OCI-LY7 (cell line): ENCODE results near the gene TAS1R2. TPM values are rescaled to one million over a fixed set of nuclear protein-coding genes. Genes with fewer than 3 reads are reported as not detected.

Experiments
- BruUV-seq: library from RNA; stranded (reverse); fragments of 400-500 nt; replicated peaks from 2 replicates; lab custom pipeline; 2021; lab: Mats Ljungman, UMichigan
- CTCF ChIA-PET: fragments of 300-600 bp; sonication (Branson Sonifier 250); formaldehyde crosslinking; loops from one replicate; lab custom pipeline; 2022; ENCODE audit warnings: antibody characterized with exemption; ENCODE audit not compliant: unreplicated experiment; lab: Charles Lee
- POLR2A ChIA-PET: fragments of 300-600 bp; sonication (Branson Sonifier 250); formaldehyde crosslinking; loops from one replicate; lab custom pipeline; 2022; ENCODE audit warnings: antibody characterized with exemption; lab: Charles Lee
- DNase-seq: peaks from one replicate; pipeline ENCODE4 v3.0.0-alpha.2; 2015; ENCODE audit warnings: low spot score
- H2AFZ ChIP-seq: fragments of 200-600 bp; sonication (generic), shearing (Covaris generic); 2 replicates; pipeline ENCODE4 v1.6.1; 2014; ENCODE audit warnings: mild to moderate bottlenecking, antibody characterized with exemption, low read length, moderate library complexity
- H3K27ac ChIP-seq: fragments of 200-600 bp; sonication (generic); 2 replicates; pipeline ENCODE4 v1.5.1; 2014; ENCODE audit warnings: mixed run types, low read depth, mild to moderate bottlenecking, moderate library complexity, low read length, inconsistent platforms; ENCODE audit not compliant: poor library complexity, severe bottlenecking
- H3K36me3 ChIP-seq: fragments of 200-600 bp; sonication (generic); 2 replicates; pipeline ENCODE4 v1.6.1; 2014; ENCODE audit warnings: mild to moderate bottlenecking, antibody characterized with exemption, low read length, moderate library complexity, mixed read lengths; ENCODE audit not compliant: insufficient read depth
- H3K4me1 ChIP-seq: fragments of 200-600 bp; sonication (generic); 2 replicates; pipeline ENCODE4 v1.5.1; 2014; ENCODE audit warnings: mild to moderate bottlenecking, low read length; ENCODE audit not compliant: insufficient read depth, poor library complexity, severe bottlenecking
- H3K4me2 ChIP-seq: fragments of 200-600 bp; sonication (generic); 2 replicates; pipeline ENCODE4 v1.6.1; 2014; ENCODE audit warnings: mild to moderate bottlenecking, low read length
- H3K4me3 ChIP-seq: fragments of 200-600 bp; sonication (generic); 2 replicates; pipeline ENCODE4 v1.5.1; 2014; ENCODE audit warnings: mild to moderate bottlenecking, low read depth, low read length; ENCODE audit not compliant: poor library complexity, severe bottlenecking
- H3K79me2 ChIP-seq: fragments of 200-600 bp; sonication (generic); 2 replicates; pipeline ENCODE4 v1.6.1; 2016; ENCODE audit warnings: low read depth, mild to moderate bottlenecking, low read length, moderate library complexity, mixed read lengths; ENCODE audit not compliant: insufficient read depth
- H3K9me2 ChIP-seq: fragments of 200-600 bp; sonication (generic); 2 replicates; pipeline ENCODE4 v1.6.1; 2016; ENCODE audit warnings: mild to moderate bottlenecking, low read length, mixed read lengths; ENCODE audit not compliant: insufficient read depth
- H3K9me3 ChIP-seq: fragments of 200-600 bp; sonication (generic); 2 replicates; pipeline ENCODE4 v1.6.1; 2014; ENCODE audit warnings: mild to moderate bottlenecking, mixed run types, low read length, mixed read lengths
- H4K20me1 ChIP-seq: fragments of 200-600 bp; sonication (generic); 2 replicates; pipeline ENCODE4 v1.6.1; 2014; ENCODE audit warnings: mild to moderate bottlenecking, antibody characterized with exemption, low read length, moderate library complexity, mixed read lengths; ENCODE audit not compliant: insufficient read depth
- EZH2phosphoT487 ChIP-seq: fragments of 200-600 bp; sonication (generic); IDR thresholded peaks from 2 replicates; pipeline ENCODE4 v1.6.1; 2018; ENCODE audit warnings: low read depth, borderline replicate concordance, mild to moderate bottlenecking, mixed run types, antibody characterized with exemption, low read length, moderate library complexity, mixed read lengths
- intact Hi-C: fragments of 100-400 bp; cut with micrococcal nuclease; formaldehyde crosslinking; loops from one replicate; pipeline ENCODE4 v1.10.0; 2022; ENCODE audit not compliant: unreplicated experiment
- total RNA-seq, 2 experiments: library from RNA; depleted of rRNA in 1 of 2; stranded (reverse); fragments of >200 nt in 1 of 2; shearing (Covaris generic) in 1 of 2; gene quantifications; 2 replicates each; pipeline ENCODE4 v1.2.3, GENCODE V29; 2014 to 2022
- TF ChIP-seq, protein P1 (sequence below): fragments of 200-600 bp; sonication (generic); conservative IDR thresholded peaks from 2 replicates; pipeline ENCODE4 v1.5.1; 2014; ENCODE audit warnings: mild to moderate bottlenecking, antibody characterized with exemption, low read length, moderate library complexity, mixed read lengths

TAS1R2 gene
- total RNA-seq, 2 experiments from 2014 or later: not detected

DNA sequence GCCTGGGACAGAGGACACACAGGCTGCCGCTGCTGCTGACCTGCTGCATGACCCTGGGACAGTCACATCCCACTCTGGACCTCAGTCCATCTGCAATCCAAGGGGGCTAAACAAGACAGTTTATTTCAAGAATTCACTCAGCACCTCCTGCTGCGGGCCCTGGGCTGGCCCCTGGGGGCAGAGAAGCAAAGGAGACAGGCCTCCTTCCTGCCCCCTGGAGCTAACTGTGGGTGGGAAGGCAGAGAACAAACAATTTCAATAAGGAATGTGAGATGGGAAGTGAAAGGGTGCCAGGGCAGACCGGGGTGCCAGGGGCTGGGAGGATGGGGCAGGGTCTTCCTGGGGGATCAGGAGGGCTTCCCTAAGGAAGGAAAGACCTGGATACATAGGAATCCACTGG, 60.0 kb downstream of the TAS1R2 start:
- Histone ChIP-seq H2AFZ (no peak overlapping the region), H3K36me3 (no peaks in the 10 kb centered on the region), H3K27ac (no peak overlapping the region), H3K4me3 (no peak overlapping the region), H3K4me2 (no peak overlapping the region), H3K79me2 (no peaks in the 10 kb centered on the region), H4K20me1 (no peaks in the 10 kb centered on the region), H3K9me3 (no peaks in the 10 kb centered on the region), H3K9me2 (no peaks in the 10 kb centered on the region), H3K4me1 (no peaks in the 10 kb centered on the region)
- DNase-seq: no peak
- POLR2A ChIA-PET: no interaction called here
- TF ChIP-seq, protein P1, sequence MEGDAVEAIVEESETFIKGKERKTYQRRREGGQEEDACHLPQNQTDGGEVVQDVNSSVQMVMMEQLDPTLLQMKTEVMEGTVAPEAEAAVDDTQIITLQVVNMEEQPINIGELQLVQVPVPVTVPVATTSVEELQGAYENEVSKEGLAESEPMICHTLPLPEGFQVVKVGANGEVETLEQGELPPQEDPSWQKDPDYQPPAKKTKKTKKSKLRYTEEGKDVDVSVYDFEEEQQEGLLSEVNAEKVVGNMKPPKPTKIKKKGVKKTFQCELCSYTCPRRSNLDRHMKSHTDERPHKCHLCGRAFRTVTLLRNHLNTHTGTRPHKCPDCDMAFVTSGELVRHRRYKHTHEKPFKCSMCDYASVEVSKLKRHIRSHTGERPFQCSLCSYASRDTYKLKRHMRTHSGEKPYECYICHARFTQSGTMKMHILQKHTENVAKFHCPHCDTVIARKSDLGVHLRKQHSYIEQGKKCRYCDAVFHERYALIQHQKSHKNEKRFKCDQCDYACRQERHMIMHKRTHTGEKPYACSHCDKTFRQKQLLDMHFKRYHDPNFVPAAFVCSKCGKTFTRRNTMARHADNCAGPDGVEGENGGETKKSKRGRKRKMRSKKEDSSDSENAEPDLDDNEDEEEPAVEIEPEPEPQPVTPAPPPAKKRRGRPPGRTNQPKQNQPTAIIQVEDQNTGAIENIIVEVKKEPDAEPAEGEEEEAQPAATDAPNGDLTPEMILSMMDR: no peak
- no peak for TF ChIP-seq EZH2phosphoT487
- BruUV-seq: no TSS peak
- intact Hi-C loops: no loop called here
- CTCF ChIA-PET: no interaction called here

DNA sequence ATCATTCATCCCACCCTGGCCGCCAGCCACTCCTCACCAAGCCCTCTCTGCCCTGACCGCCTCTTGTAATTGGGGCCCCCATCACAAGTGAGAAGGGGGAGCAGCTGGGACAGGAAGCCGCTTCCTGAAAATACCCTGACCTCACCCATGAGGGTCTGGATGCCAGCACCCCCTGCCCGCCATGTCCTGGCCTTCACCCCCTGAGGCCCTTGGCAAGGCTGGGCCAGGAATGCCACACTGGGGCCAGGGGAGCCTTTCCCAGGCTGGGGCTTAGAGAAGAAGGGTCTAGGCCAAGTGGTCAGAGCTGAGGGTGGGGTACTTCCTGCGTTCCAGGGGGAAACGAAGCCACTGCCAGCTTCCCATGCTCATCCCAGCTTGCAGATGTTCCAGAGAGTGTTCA, 60.5 kb downstream of the TAS1R2 start:
- Histone ChIP-seq H3K36me3 (no peaks in the 10 kb centered on the region), H3K9me2 (no peaks in the 10 kb centered on the region), H3K4me1 (no peaks in the 10 kb centered on the region), H3K4me3 (no peak overlapping the region), H3K79me2 (no peaks in the 10 kb centered on the region), H3K27ac (no peak overlapping the region), H3K4me2 (no peak overlapping the region), H3K9me3 (no peaks in the 10 kb centered on the region), H4K20me1 (no peaks in the 10 kb centered on the region), H2AFZ (no peak overlapping the region)
- ChIA-PET POLR2A (no interaction called here), CTCF (no interaction called here)
- no TSS peak for BruUV-seq
- intact Hi-C loops: no loop called here
- TF ChIP-seq EZH2phosphoT487: no peak
- TF ChIP-seq, protein P1: no peak
- DNase-seq: no peak

- H2AFZ ChIP-seq: no peak overlapping the region
- H3K4me3 ChIP-seq: no peak overlapping the region
- H3K9me2 ChIP-seq: no peaks in the 10 kb centered on the region
- no peak for TF ChIP-seq EZH2phosphoT487
- TF ChIP-seq, protein P1: no peak
- no peaks in the 10 kb centered on the region for H4K20me1 ChIP-seq
- no peaks in the 10 kb centered on the region for H3K79me2 ChIP-seq
- intact Hi-C loops: no loop called here
- H3K4me2 ChIP-seq: no peak overlapping the region
- no peaks in the 10 kb centered on the region for H3K9me3 ChIP-seq
- BruUV-seq: no TSS peak
- no peak overlapping the region for H3K27ac ChIP-seq
- ChIA-PET POLR2A (no interaction called here), CTCF (no interaction called here)
- H3K4me1 ChIP-seq: no peaks in the 10 kb centered on the region
- no peak for DNase-seq
- H3K36me3 ChIP-seq: no peaks in the 10 kb centered on the region
Observed at GRCh38 chr1:18798533-18798932, 60.9 kb downstream of the TAS1R2 start.
